K562 treated with DMSO at 1 percent for 12 hours (cell line): ENCODE measurements around the gene CLEC2B. TPM values are rescaled to one million over a fixed set of nuclear protein-coding genes. Genes with fewer than 3 reads are reported as not detected.

Experiments used
- total RNA-seq: library from RNA; unstranded; fragments of 300-600 nt; gene quantifications from 2 replicates; pipeline ENCODE4 v1.2.3, GENCODE V29; 2022; ENCODE audit not compliant: insufficient read depth

Gene CLEC2B
- total RNA-seq = 1.2 and 1.4 TPM in 2 replicates

GRCh38 chr12:9869307-9870161, at the start of gene CLEC2B:
TSS of gene CLEC2B (minus strand) at chr12:9869354.

GRCh38 chr12:9881246-9881645, 12.1 kb upstream of the CLEC2B start, which contains the start of gene KLRF2:
TSS of gene KLRF2 (plus strand) at chr12:9881489. CDS start at chr12:9881596, 107 bp downstream.

GRCh38 chr12:9827209-9827888, 41.8 kb downstream of the CLEC2B start, which contains the start of gene KLRF1:
TSS of gene KLRF1 (plus strand) at chr12:9827481. CDS start at chr12:9827545, 64 bp downstream.

Other genes starting within 250 kb of the CLEC2B start
- 0.60 and 3.4 TPM in 2 replicates for gene CLEC2D, start 199.6 kb downstream of the CLEC2B start, total RNA-seq
- not detected in 2 replicates for gene CLECL1, start 136.3 kb downstream of the CLEC2B start, total RNA-seq
- 12.1 and 23.8 TPM in 2 replicates for gene CD69, start 108.5 kb downstream of the CLEC2B start, total RNA-seq
- gene KLRF1, start 41.9 kb downstream of the CLEC2B start, total RNA-seq = not detected in 2 replicates
- not detected in 2 replicates for gene KLRF2, start 12.1 kb upstream of the CLEC2B start, total RNA-seq
- not detected in 2 replicates for gene CLEC2A, start 63.0 kb upstream of the CLEC2B start, total RNA-seq
- gene CLEC12A, start 102.1 kb upstream of the CLEC2B start, total RNA-seq = not detected in 2 replicates
- not detected in 2 replicates for gene CLEC1B, start 129.8 kb upstream of the CLEC2B start, total RNA-seq
- gene CLEC12B, start 141.3 kb upstream of the CLEC2B start, total RNA-seq = not detected in 2 replicates
- not detected in 2 replicates for gene CLEC9A, start 161.3 kb upstream of the CLEC2B start, total RNA-seq
- gene CLEC1A, start 229.6 kb upstream of the CLEC2B start, total RNA-seq = not detected in 2 replicates